Body of pancreas (tissue), 4 donors: Measurements from ENCODE around the gene MAPK13. TPM values are rescaled to one million over a fixed set of nuclear protein-coding genes. Genes with fewer than 3 reads are reported as not detected.

Experiments used
- ATAC-seq: fragments of 150-250 bp; one replicate; pipeline ENCODE4 v1.9.1; 2016
- DNase-seq, 4 donors: peaks; one replicate each; pipeline ENCODE4 v3.0.0-alpha.2; 2019
- H3K27ac ChIP-seq, 4 donors: fragments of 200-600 bp; sonication (generic); 1 replicate in 3 of 4; 2 replicates in 1 of 4; pipeline versions ENCODE4 v1.5.1 to v1.6.1; 2016 to 2019; ENCODE audit warnings: mild to moderate bottlenecking in 1 of 4, mixed read lengths in 1 of 4, moderate library complexity in 1 of 4
- H3K27me3 ChIP-seq, 2 donors: fragments of 200-600 bp; sonication (generic); one replicate each; pipeline ENCODE4 v1.6.0; 2016; ENCODE audit warnings: mild to moderate bottlenecking in 1 of 2
- H3K36me3 ChIP-seq, 2 donors: fragments of 200-600 bp; sonication (generic); replicated peaks in 1 of 2; 2 replicates each; pipeline ENCODE4 v1.5.1; 2016; ENCODE audit warnings: low read depth in 2 of 2; ENCODE audit not compliant: insufficient read depth in 1 of 2
- H3K4me1 ChIP-seq: fragments of 200-600 bp; sonication (generic); one replicate; pipeline ENCODE4 v1.6.0; 2016
- H3K4me3 ChIP-seq, 2 donors: fragments of 200-600 bp; sonication (generic); 1 replicate in 1 of 2; 2 replicates in 1 of 2; pipeline ENCODE4 v1.5.1; 2016 to 2019
- H3K9me3 ChIP-seq, 3 donors: fragments of 200-600 bp; sonication (generic); 1 replicate in 2 of 3; 2 replicates in 1 of 3; pipeline ENCODE4 v1.5.1; 2016
- CTCF ChIP-seq, 7 experiments: fragments of 450-650 bp in 4 of 7; fragments of 200-600 bp in 3 of 7; sonication (generic) in 3 of 7; IDR thresholded peaks; one replicate each; pipeline ENCODE4 v1.5.1; 2016 to 2019; ENCODE audit warnings: antibody characterized with exemption in 7 of 7
- POLR2A ChIP-seq, 3 donors: fragments of 450-650 bp; IDR thresholded peaks; one replicate each; pipeline ENCODE4 v1.6.1; 2016; ENCODE audit warnings: antibody characterized with exemption in 3 of 3, mild to moderate bottlenecking in 2 of 3
- WGBS, 2 donors: methylation state at CpG; one replicate each; pipeline ENCODE4 v1.1.5; 2017; 5-methylcytosine and 5-hydroxymethylcytosine counted together
- intact Hi-C: fragments of 100-400 bp; cut with DNase I; formaldehyde crosslinking; loops from one replicate; pipeline ENCODE4 v1.15.1; 2023
- total RNA-seq, 2 donors: library from RNA; depleted of rRNA; stranded (reverse); fragments of >200 nt; gene quantifications; one replicate each; pipeline ENCODE4 v1.1.0, GENCODE V29; 2016

MAPK13 gene
- total RNA-seq, 2 donors from 2014 or later: 32.2 to 37.9 TPM

DNA sequence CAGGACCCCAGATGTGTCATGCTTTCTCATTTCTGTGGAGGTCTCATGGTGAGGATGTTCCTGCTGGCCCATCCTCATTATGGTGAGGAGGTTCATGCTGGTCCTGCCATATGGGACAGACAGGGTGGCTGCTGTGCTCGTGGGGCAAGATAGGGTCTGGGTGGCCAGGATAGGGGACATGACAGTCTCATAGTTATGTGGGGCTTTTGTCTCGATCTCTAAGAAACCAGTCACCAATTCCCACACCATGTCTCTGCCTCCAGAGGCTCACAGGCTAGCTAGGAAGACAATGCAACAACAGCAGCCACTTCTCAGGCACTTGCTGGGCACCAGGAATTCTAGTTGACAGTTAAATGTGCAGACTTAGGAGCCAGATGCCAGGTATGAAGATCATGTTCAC lies 4.2 kb upstream of the MAPK13 start:
- intact Hi-C loops: loop anchor here (10.0 kb wide), 2 partner anchors 69 to 239 kb away; partner anchors contain the start of gene BRPF3
- TF ChIP-seq POLR2A (IDR thresholded peaks at IDR 0.05) (no peak), CTCF (IDR thresholded peaks at IDR 0.05) (no peak)
- peaks cover 22% of the 10 kb centered on the region for H3K4me1 ChIP-seq
- no peaks in the 10 kb centered on the region for H3K27me3 ChIP-seq
- no peaks in the 10 kb centered on the region for H3K36me3 ChIP-seq
- H3K27ac ChIP-seq: no peak overlapping the region
- DNase-seq (no peak), ATAC-seq (no peak)
- no peaks in the 10 kb centered on the region for H3K9me3 ChIP-seq
- no peak overlapping the region for H3K4me3 ChIP-seq
- WGBS, 2 donors: 80 to 82% methylated on average over 1 to 2 of the region's 2 CpGs

GRCh38 chr6:36126553-36127458 lies 3.5 kb upstream of the MAPK13 start:
- Histone ChIP-seq H3K4me3 (no peak overlapping the region), H3K27ac (no peak overlapping the region), H3K36me3 (no peaks in the 10 kb centered on the region), H3K27me3 (no peaks in the 10 kb centered on the region), H3K4me1 (peaks cover 26% of the 10 kb centered on the region), H3K9me3 (no peaks in the 10 kb centered on the region)
- intact Hi-C loops: loop anchor here (10.0 kb wide), 2 partner anchors 68 to 238 kb away; partner anchors contain the start of gene BRPF3
- WGBS, 2 donors: 70 to 79% methylated on average over 10 of the region's 10 CpGs
- DNase-seq (peak in 1 of 4 donors; percentile 4), ATAC-seq (no peak)
- no peak for TF ChIP-seq POLR2A (IDR thresholded peaks at IDR 0.05)
- no peak for TF ChIP-seq CTCF (IDR thresholded peaks at IDR 0.05)

- ATAC-seq (no peak), DNase-seq (peak in 3 of 4 donors; percentile 26 to 75 (median 31))
- Histone ChIP-seq H3K4me1 (peaks cover 33% of the 10 kb centered on the region), H3K27ac (no peak overlapping the region), H3K27me3 (no peaks in the 10 kb centered on the region), H3K36me3 (no peaks in the 10 kb centered on the region), H3K9me3 (no peaks in the 10 kb centered on the region), H3K4me3 (no peak overlapping the region)
- intact Hi-C loops: loop anchor here (10.0 kb wide), 2 partner anchors 67 to 237 kb away; partner anchors contain the start of gene BRPF3
- 85 to 92% methylated on average over 4 to 8 of the region's 8 CpGs for WGBS, 2 donors
- TF ChIP-seq CTCF (IDR thresholded peaks at IDR 0.05) (no peak), POLR2A (IDR thresholded peaks at IDR 0.05) (no peak)
Observed at GRCh38 chr6:36127462-36128016, 2.8 kb upstream of the MAPK13 start.

GRCh38 chr6:36128073-36128472 lies 2.2 kb upstream of the MAPK13 start:
- Histone ChIP-seq H3K36me3 (no peaks in the 10 kb centered on the region), H3K9me3 (no peaks in the 10 kb centered on the region), H3K27me3 (no peaks in the 10 kb centered on the region), H3K27ac (no peak overlapping the region), H3K4me3 (no peak overlapping the region), H3K4me1 (peaks cover 37% of the 10 kb centered on the region)
- TF ChIP-seq CTCF (IDR thresholded peaks at IDR 0.05): no peak
- no peak for TF ChIP-seq POLR2A (IDR thresholded peaks at IDR 0.05)
- intact Hi-C loops: loop anchor here (10.0 kb wide), 2 partner anchors 67 to 237 kb away; partner anchors contain the start of gene BRPF3
- ATAC-seq: no peak
- no peak for DNase-seq
- 87 to 92% methylated on average over 5 of the region's 5 CpGs for WGBS, 2 donors
